ENCODE measurements around the gene LRRC49. TPM values are rescaled to one million over a fixed set of nuclear protein-coding genes. Genes with fewer than 3 reads are reported as not detected.
"Not testable (repeated sequence)": the region's sequence is repeated elsewhere in the genome, so short reads cannot be mapped to it uniquely, and the experiment has no call there.

The LRRC49 gene
- total and polyA plus RNA-seq, 12 donors, result 9.7 to 149 (median 67.3) TPM

DNA sequence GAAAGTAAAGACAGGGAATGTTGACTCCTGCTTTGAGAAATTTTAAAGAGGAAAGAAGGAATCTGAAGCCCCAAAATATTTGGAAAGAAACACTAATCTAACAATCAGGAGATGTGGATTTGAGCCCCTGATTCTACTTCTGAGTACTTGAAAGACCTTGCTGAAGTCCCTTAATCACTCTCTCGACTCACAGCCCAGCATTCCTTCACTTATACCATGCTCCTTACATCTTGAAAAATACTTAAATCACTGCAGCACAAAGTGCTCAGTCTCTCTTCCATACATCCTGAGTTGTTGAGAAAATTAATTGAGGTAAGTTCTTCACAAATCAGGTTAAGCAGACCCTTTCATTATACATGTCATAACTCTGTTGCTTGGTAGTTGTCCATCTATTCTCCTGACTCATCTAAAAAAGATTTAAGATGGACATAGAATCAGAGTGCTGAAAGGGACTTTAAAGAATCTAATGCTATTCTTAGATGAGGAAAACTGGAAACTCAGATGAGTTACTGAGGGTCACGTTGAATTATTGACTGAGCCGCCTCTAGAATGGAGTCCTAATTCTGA lies 149.8 kb downstream of the LRRC49 start:
- Histone ChIP-seq H3K36me3 (peaks cover 0 to 26% (median 1%) of the 10 kb centered on the region in 9 donors), H3K27ac (no peak overlapping the region), H3K9me3 (peaks cover 0 to 8% (median 0%) of the 10 kb centered on the region in 11 donors), H3K4me3 (no peak overlapping the region), H3K27me3 (no peaks in the 10 kb centered on the region), H3K4me1 (peaks cover 0 to 8% (median 0%) of the 10 kb centered on the region in 9 donors)
- WGBS, 2 donors, result 69 to 70% methylated on average over 3 of the region's 3 CpGs
- DNase-seq, result no peak
- peak in 1 of 8 donors; percentile 19 for ATAC-seq
- intact Hi-C loops (cut with DNase I), result no loop called here
- TF ChIP-seq, protein P1, sequence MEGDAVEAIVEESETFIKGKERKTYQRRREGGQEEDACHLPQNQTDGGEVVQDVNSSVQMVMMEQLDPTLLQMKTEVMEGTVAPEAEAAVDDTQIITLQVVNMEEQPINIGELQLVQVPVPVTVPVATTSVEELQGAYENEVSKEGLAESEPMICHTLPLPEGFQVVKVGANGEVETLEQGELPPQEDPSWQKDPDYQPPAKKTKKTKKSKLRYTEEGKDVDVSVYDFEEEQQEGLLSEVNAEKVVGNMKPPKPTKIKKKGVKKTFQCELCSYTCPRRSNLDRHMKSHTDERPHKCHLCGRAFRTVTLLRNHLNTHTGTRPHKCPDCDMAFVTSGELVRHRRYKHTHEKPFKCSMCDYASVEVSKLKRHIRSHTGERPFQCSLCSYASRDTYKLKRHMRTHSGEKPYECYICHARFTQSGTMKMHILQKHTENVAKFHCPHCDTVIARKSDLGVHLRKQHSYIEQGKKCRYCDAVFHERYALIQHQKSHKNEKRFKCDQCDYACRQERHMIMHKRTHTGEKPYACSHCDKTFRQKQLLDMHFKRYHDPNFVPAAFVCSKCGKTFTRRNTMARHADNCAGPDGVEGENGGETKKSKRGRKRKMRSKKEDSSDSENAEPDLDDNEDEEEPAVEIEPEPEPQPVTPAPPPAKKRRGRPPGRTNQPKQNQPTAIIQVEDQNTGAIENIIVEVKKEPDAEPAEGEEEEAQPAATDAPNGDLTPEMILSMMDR (IDR thresholded peaks at IDR 0.05), result no peak

DNA sequence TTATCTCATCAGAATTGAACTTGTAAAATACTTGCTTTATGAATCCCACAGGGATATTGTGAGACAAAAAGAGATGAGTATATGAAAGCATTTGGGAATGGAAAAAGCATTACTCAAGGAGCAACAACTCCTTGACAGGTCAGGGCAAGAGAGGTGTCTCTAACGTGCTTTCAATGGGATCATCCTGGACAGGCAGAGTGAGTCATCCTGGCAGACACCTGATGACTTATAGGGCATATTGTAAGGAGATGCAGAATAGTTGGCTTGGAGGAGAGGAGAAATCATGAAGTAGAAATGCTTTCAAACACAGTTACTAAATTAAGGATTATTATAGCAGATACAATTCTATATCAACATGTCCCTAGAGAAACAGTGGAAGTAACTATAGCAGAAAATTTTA lies 150.7 kb downstream of the LRRC49 start:
- WGBS, 2 donors, result 26 to 43% methylated on average over 1 of the region's 1 CpG
- TF ChIP-seq, protein P1 (IDR thresholded peaks at IDR 0.05), result no peak
- Histone ChIP-seq H3K27me3 (no peaks in the 10 kb centered on the region), H3K4me1 (peaks cover 0 to 8% (median 0%) of the 10 kb centered on the region in 9 donors), H3K27ac (no peak overlapping the region), H3K4me3 (no peak overlapping the region), H3K36me3 (peaks cover 0 to 17% (median 0%) of the 10 kb centered on the region in 9 donors), H3K9me3 (peaks cover 0 to 8% (median 0%) of the 10 kb centered on the region in 11 donors)
- ATAC-seq (no peak), DNase-seq (no peak)
- intact Hi-C loops (cut with DNase I), result no loop called here

DNA sequence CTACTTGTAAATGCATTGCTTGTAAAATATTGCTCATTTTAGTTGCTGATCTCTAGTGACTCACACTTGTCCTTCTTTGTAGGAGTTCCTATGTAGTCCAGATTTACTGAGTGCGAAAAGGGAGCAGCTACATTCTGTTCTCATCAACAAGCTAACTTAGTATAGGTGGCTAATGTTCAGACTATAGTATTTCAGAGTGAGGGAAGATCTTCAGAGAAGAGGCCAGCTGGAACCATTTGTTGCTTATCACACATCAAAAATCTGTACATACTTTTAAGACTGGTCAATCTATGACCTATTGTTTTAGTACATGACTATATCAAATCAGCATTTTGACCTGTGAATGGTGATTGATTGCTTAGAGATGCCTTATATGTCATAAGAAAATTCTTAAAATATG lies 151.4 kb downstream of the LRRC49 start:
- TF ChIP-seq, protein P1 (IDR thresholded peaks at IDR 0.05), result no peak
- no peak for ATAC-seq
- 95 to 96% methylated on average over 1 of the region's 1 CpG for WGBS, 2 donors
- Histone ChIP-seq H3K4me3 (no peak overlapping the region), H3K27ac (no peak overlapping the region), H3K4me1 (peaks cover 0 to 8% (median 0%) of the 10 kb centered on the region in 9 donors), H3K9me3 (peaks cover 0 to 8% (median 0%) of the 10 kb centered on the region in 11 donors), H3K27me3 (no peaks in the 10 kb centered on the region), H3K36me3 (peaks cover 0 to 20% (median 0%) of the 10 kb centered on the region in 9 donors)
- no peak for DNase-seq
- intact Hi-C loops (cut with DNase I), result no loop called here

DNA sequence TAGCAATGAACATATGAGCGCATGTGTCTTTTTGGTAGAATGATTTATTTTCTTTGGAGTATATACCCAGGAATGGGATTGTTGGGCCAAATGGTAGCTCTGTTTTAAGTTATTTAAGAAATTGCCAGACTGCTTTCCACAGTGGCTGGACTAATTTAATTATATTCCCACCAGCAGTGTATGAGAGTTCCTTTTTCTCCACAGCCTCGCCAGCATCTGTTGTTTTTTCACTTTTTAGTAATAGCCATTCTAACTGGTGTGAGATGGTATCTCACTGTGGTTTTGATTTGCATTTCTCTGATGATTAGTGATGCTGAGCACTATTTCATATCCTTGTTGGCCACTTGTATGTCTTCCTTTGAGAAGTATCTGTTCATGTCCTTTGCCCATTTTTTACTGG lies 153.5 kb downstream of the LRRC49 start:
- ATAC-seq; DNase-seq; H3K27ac ChIP-seq; H3K27me3 ChIP-seq; H3K4me3 ChIP-seq; intact Hi-C loops (cut with DNase I); H3K9me3 ChIP-seq: not testable (repeated sequence)
- Histone ChIP-seq H3K4me1 (peaks cover 0 to 10% (median 0%) of the 10 kb centered on the region in 9 donors), H3K36me3 (peaks cover 0 to 38% (median 6%) of the 10 kb centered on the region in 9 donors)
- 80 to 100% methylated on average over 2 of the region's 2 CpGs for WGBS, 2 donors
